Activated effector memory CD4-positive, alpha-beta T cell treated with anti-CD3 and anti-CD28 coated beads, Interleukin-2, amount 50 U/mL, for 16 hours (primary cell): ENCODE data around the gene OSBPL10.

Experiments
- DNase-seq: peaks from one replicate; pipeline ENCODE4 v3.0.0-alpha.2; 2020

OSBPL10 gene

GRCh38 chr3:31840252-31840651, 140.8 kb downstream of the OSBPL10 start:
- no peak for DNase-seq

- no peak for DNase-seq
Measured at GRCh38 chr3:31839144-31839917, 141.7 kb downstream of the OSBPL10 start.

- no peak for DNase-seq
Measured at GRCh38 chr3:31836131-31837075, 144.7 kb downstream of the OSBPL10 start.

- DNase-seq, result no peak
Measured at GRCh38 chr3:31833391-31834190, 147.5 kb downstream of the OSBPL10 start.

GRCh38 chr3:31832551-31832950, 148.5 kb downstream of the OSBPL10 start:
- DNase-seq, result no peak

- no peak for DNase-seq
Measured at GRCh38 chr3:31831591-31831990, 149.5 kb downstream of the OSBPL10 start.

GRCh38 chr3:31829826-31830426, 151.1 kb downstream of the OSBPL10 start:
- DNase-seq, result no peak

GRCh38 chr3:31829010-31829409, 152.1 kb downstream of the OSBPL10 start:
- no peak for DNase-seq

GRCh38 chr3:31828007-31828406, 153.1 kb downstream of the OSBPL10 start:
- no peak for DNase-seq

- no peak for DNase-seq
Measured at GRCh38 chr3:31823184-31823583, 157.9 kb downstream of the OSBPL10 start.

- no peak for DNase-seq
Measured at GRCh38 chr3:31821118-31821517, 159.9 kb downstream of the OSBPL10 start.

- no peak for DNase-seq
Measured at GRCh38 chr3:31819441-31819840, 161.6 kb downstream of the OSBPL10 start.

GRCh38 chr3:31817411-31817966, 163.6 kb downstream of the OSBPL10 start:
- DNase-seq, result no peak

- DNase-seq, result no peak
Measured at GRCh38 chr3:31815631-31816440, 165.2 kb downstream of the OSBPL10 start.

GRCh38 chr3:31815006-31815405, 166.1 kb downstream of the OSBPL10 start:
- no peak for DNase-seq

GRCh38 chr3:31813686-31814085, 167.4 kb downstream of the OSBPL10 start:
- DNase-seq, result no peak

- no peak for DNase-seq
Measured at GRCh38 chr3:31813197-31813596, 167.9 kb downstream of the OSBPL10 start.

GRCh38 chr3:31810991-31811433, 170.1 kb downstream of the OSBPL10 start:
- DNase-seq, result no peak

- no peak for DNase-seq
Measured at GRCh38 chr3:31808143-31808720, 172.8 kb downstream of the OSBPL10 start.

- DNase-seq, result no peak
Measured at GRCh38 chr3:31804251-31805051, 176.6 kb downstream of the OSBPL10 start.
